Measurements from ENCODE around the gene TEX53.

GRCh38 chr9:114616684-114617520, 40.7 kb downstream of the TEX53 start:
- TF ChIP-seq CTCF (conservative IDR thresholded peaks at IDR 0.05; ENCODE audit: low read length) (no peak), EZH2phosphoT487 (IDR thresholded peaks at IDR 0.05; ENCODE audit: borderline replicate concordance) (no peak)
